ENCODE data around the gene PCSK4. TPM values are rescaled to one million over a fixed set of nuclear protein-coding genes. Genes with fewer than 3 reads are reported as not detected.

Gene PCSK4
- total RNA-seq (2022; extraction: Qiagen RNA extraction), result 0.38 to 1.2 TPM (median 0.78 TPM) in 5 replicates

GRCh38 chr19:1490311-1491113 lies at the start of gene PCSK4:
TSS of gene PCSK4 (minus strand) at chr19:1490350. CDS start at chr19:1490346, 4 bp downstream.

GRCh38 chr19:1523412-1524286 lies 33.5 kb upstream of the PCSK4 start, which contains the start of gene PLK5:
TSS of gene PLK5 (plus strand) at chr19:1524077. CDS start at chr19:1526997, 2,920 bp downstream.

DNA sequence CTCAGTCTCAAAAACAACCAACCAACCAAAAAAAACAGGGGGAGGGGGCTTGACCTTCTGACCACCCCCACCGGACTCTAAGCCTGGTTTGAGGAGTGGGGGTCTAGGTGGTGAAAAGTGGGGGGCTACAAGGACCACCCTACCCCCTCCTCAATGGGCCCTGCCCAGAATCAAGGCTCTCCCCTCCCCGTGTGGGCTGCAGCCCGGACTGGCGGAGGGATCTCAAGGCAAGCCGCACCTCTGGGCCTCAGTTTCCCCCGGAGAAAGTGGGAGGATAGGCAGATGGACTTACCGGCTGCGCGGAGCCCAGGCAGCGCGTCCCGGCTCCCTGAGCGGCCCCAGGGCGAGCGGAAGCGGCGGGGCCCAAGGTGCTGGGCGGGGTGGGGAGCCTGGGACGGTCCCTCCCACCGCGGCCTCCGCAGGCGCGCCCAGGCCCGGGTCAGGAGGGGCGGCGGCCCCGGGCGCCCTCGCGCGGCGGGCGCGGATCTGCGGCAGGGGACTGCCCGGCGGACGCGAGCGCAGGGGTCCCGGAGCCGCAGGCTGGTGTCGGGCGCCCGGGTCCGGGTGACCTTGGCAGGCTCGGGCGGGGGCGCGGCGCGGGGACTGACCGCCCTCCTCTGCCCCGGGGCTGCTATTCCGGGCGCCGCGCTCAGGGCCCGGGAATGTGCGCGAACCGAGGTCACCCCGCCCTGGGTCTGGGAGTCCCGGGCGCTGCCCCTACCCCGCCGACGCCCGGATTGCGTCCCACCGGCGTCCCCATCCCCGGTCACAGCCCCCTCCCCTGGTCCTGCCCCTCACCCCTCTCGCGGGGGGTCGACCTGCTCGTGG lies 22.7 kb upstream of the PCSK4 start, which contains the start of gene ADAMTSL5:
ADAMTSL5 (minus strand) TSS at position 349 of the 828 bp plus-strand sequence. CDS start 2,076 bp downstream, outside the sequence.

GRCh38 chr19:1491114-1491848 lies 1.1 kb upstream of the PCSK4 start, which contains the start of gene REEP6:
TSS of gene REEP6 (plus strand) at chr19:1491181. CDS start at chr19:1491270, 89 bp downstream.

DNA sequence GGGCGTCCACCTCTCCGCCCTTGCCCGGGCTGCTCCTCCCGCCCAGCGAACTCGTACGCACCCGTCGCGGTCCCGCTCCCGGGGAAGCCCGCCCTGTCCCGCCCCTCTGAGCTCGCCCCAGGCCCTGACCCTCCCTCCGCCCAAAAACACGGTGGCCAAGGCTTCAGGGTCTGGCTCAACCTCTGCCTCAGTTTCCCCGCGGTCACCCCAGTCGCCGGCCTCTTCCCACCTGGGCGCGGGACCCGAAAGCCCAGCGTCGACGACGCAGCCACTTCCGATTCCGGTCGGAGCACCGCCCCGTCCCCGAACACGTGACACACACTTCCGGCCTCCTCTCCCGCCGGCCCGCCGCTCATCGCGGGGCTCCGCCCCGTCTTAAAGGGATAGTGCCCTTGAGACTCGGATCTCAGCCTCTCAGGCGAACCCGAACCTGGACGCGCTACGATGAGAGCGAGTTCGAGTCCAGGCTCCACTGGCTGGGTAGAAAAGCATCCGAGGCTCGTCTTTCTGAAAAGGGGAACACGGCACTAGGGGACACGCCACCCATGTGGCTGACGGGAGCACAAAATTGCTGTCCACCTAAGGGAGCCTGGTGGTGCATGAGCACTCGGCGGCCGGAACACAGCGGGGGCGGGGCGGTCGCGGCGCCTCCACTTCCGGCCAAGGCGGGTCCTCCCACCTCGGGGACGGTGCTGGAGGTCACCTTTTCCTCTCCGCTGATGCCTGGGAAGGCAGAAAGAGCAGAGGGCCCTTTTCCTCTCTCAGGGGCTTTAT lies 11.0 kb downstream of the PCSK4 start, which contains the start of gene C19orf25:
C19orf25 (minus strand) TSS at position 282 of the 774 bp plus-strand sequence. CDS start 312 bp downstream, outside the sequence.

DNA sequence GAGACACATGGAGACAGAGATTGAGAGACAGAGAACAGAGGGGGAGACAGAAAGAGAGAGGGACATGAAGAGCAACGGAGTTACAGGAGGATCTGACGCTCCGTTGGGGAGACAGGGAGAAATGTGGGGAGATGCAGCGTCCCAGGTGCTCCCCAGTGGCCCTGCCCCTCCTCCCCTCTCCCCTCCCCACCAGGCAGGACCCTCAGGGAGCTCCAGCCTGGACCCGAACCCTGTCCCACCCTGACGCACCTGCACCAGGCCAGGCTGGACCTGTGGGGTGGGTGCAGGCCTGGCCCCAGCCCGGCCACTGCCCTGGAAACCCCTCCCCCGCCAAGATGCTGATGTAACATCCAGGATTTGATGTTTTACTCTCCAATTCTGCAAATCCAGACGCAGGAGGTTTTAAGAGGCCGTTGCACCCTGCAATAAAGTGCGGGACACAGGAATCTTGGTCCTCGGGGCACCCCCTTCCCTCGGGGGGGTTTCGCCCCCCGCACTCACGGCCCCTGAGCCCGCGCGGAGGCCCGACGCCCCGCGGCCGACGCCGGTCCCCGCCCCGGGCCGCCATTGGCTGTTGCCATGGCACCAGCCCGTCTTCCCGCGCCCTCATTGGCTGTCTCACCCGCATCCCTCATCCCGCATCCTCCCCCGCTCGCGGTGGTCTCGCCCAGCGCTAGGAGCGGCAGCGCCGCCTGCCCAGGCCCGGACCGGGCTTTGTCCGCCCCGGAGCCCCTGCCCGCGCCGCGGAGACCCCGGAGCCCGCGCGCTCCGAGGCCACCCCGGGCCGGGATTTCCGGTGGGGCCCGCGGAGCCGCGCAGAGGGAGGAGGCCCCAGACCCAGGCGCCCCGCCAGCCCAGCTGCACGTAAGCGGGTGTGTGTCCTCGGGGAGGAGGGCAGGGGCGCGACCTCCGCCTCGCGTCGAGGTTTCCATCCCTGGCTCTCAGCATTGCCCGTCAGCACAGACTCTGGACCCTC lies 40.4 kb downstream of the PCSK4 start, which contains the start of gene APC2:
APC2 (plus strand) TSS at position 655 of the 976 bp plus-strand sequence. CDS start 2,881 bp downstream, outside the sequence.

DNA sequence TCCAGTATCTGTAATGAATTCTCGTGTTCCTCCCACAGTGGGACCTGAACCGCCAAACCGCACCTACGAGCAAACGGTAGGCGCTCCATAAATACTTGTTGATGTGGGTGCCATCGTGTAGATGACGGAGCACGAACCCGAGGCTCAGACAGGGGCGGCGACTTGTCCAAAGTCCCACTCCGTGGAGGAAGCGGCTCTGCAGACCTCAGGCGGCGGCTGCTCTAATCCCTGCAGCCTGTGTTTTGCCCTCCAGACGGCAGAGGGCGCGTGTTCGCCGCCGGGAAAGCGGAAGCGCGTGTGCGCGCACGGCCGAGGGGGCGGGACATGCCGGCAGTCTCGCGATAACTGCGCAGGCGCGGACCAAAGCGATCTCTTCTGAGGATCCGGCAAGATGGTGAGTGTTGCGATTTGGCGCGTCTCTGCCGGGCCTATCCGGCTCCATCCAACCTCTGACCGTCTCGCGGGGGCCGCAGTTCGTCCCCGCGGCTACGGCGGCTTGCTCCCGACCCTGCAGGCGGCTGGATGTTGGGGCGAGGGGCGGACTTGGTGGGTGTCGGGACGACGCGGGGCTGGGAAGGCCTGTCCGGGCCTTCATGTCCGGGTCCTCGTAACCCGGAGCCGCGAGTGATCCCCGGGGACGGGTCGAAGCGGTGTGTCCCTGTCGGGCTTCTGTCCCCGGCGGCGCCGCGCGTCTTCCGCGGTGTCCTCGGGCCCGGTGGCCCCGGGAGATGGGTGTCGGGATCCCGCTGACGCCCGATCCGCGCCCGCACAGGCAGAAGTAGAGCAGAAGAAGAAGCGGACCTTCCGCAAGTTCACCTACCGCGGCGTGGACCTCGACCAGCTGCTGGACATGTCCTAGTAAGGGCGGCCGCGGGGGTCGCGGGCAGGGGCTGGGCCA lies 51.9 kb downstream of the PCSK4 start, which contains the start of gene RPS15:
RPS15 (plus strand) TSS at position 362 of the 898 bp plus-strand sequence; CDS start at position 392, 30 bp downstream.

Other genes with a start within 250 kb of the PCSK4 start
- gene ATP5F1D, start 248.6 kb downstream of the PCSK4 start, total RNA-seq (2022; extraction: Qiagen RNA extraction), result 78.2 to 173 TPM (median 164 TPM) in 5 replicates
- 46.2 to 71.8 TPM (median 63.4 TPM) in 5 replicates for gene MIDN, start 241.8 kb downstream of the PCSK4 start, total RNA-seq (2022; extraction: Qiagen RNA extraction)
- 102 to 197 TPM (median 115 TPM) in 5 replicates for gene CIRBP, start 221.0 kb downstream of the PCSK4 start, total RNA-seq (2022; extraction: Qiagen RNA extraction)
- 46.5 to 92.2 TPM (median 76.5 TPM) in 5 replicates for gene FAM174C, start 214.8 kb downstream of the PCSK4 start, total RNA-seq (2022; extraction: Qiagen RNA extraction)
- 0.88 to 2.2 TPM (median 2.1 TPM) in 5 replicates for gene EFNA2, start 204.5 kb downstream of the PCSK4 start, total RNA-seq (2022; extraction: Qiagen RNA extraction)
- gene NDUFS7, start 106.4 kb downstream of the PCSK4 start, total RNA-seq (2022; extraction: Qiagen RNA extraction), result 65.2 to 75.4 TPM (median 72.9 TPM) in 5 replicates
- 25.9 to 45.1 TPM (median 41.6 TPM) in 5 replicates for gene GAMT, start 88.8 kb downstream of the PCSK4 start, total RNA-seq (2022; extraction: Qiagen RNA extraction)
- 79.5 to 119 TPM (median 110 TPM) in 5 replicates for gene DAZAP1, start 82.8 kb downstream of the PCSK4 start, total RNA-seq (2022; extraction: Qiagen RNA extraction)
- gene RPS15, start 52.0 kb downstream of the PCSK4 start, total RNA-seq (2022; extraction: Qiagen RNA extraction), result 1,548 to 1,857 TPM (median 1,670 TPM) in 5 replicates
- gene APC2, start 40.2 kb downstream of the PCSK4 start, total RNA-seq (2022; extraction: Qiagen RNA extraction), result 0.87 to 1.9 TPM (median 1.6 TPM) in 5 replicates
- gene C19orf25, start 11.1 kb downstream of the PCSK4 start, total RNA-seq (2022; extraction: Qiagen RNA extraction), result 8.7 to 17.7 TPM (median 16.1 TPM) in 5 replicates
- gene REEP6, start 831 bp upstream of the PCSK4 start, total RNA-seq (2022; extraction: Qiagen RNA extraction), result 4.1 to 6.0 TPM (median 5.6 TPM) in 5 replicates
- 2.4 to 4.9 TPM (median 3.0 TPM) in 5 replicates for gene ADAMTSL5, start 22.7 kb upstream of the PCSK4 start, total RNA-seq (2022; extraction: Qiagen RNA extraction)
- gene PLK5, start 33.7 kb upstream of the PCSK4 start, total RNA-seq (2022; extraction: Qiagen RNA extraction), result not detected in 5 replicates
- 6.6 to 13.6 TPM (median 9.9 TPM) in 5 replicates for gene MEX3D, start 78.0 kb upstream of the PCSK4 start, total RNA-seq (2022; extraction: Qiagen RNA extraction)
- gene MBD3, start 102.5 kb upstream of the PCSK4 start, total RNA-seq (2022; extraction: Qiagen RNA extraction), result 28.2 to 52.9 TPM (median 48.4 TPM) in 5 replicates
- gene UQCR11, start 115.1 kb upstream of the PCSK4 start, total RNA-seq (2022; extraction: Qiagen RNA extraction), result 110 to 133 TPM (median 114 TPM) in 5 replicates
- gene TCF3, start 162.3 kb upstream of the PCSK4 start, total RNA-seq (2022; extraction: Qiagen RNA extraction), result 49.9 to 74.5 TPM (median 66.2 TPM) in 5 replicates

All from A549 treated with dexamethasone at 1 μM for 4 hours (cell line).